ENCODE results near the gene POMT1. TPM values are rescaled to one million over a fixed set of nuclear protein-coding genes. Genes with fewer than 3 reads are reported as not detected.
A peak's percentile ranks its signal among the peaks of the same experiment; 100 is the strongest.

POMT1 gene
- total RNA-seq, 1 donor from 2014 or later: 17.3 TPM

DNA sequence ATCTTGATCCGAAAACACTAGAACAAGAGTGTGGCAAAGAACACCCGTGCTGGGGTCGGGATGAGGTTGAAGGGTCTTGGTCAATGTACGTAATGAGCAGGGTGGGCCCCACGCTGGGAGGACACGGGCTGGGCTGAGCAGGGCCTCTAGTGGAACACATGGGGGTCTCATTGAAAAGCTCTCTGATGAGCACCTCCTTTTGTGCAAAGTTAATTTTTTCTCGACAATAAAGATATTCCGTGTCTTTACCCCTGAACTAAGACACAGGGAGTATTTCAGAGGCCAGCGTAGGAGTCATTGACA, 20.3 kb downstream of the POMT1 start:
- DNase-seq (ENCODE audit: low spot score): no peak

DNA sequence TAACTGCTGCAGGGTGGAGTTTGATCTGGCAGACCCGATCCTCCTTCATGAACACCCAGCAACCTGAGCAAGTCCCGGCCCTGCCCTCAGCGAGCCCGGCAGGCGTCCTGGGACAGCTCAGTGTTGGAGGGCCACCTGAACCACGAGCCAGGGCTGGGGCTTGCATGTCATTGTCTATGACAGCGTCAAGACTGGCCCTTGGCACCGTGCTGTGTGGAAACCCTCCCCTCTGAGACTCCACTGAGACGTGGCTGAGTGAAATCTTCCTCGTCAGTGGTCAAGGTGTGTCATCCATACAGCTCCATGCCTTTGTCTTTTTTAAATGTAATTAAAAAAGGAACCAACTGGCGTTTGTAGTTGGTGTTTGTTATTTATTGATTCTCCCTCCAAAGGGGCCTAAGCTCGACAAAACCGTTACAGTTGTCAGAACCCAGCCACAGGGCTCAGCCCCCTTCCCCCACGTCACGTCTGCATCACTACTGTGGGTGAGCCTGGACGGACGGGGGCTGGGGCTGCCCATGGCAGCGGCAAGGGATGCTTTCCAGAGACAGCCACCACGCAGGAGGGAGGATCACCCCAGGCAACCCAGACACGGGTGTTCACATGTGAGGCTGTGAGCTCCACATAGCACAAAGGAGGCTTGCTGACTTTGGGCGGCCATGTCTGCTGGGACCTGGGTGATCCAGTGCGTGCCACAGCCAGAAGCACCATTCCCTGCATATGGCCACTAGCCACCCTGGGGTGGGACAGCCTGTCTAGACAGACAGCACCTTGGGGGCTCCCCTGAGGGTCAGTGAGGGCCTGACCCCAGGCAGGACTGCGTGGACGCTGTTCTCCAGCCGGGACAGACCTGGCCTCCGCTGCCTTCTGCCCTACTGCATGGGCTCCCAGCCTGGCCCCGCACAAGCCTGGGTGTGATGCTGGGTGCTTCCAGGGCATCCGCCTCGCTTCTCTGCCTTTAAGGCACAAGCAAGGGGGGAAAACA, 21.0 kb downstream of the POMT1 start:
- no peak for DNase-seq (ENCODE audit: low spot score)

DNA sequence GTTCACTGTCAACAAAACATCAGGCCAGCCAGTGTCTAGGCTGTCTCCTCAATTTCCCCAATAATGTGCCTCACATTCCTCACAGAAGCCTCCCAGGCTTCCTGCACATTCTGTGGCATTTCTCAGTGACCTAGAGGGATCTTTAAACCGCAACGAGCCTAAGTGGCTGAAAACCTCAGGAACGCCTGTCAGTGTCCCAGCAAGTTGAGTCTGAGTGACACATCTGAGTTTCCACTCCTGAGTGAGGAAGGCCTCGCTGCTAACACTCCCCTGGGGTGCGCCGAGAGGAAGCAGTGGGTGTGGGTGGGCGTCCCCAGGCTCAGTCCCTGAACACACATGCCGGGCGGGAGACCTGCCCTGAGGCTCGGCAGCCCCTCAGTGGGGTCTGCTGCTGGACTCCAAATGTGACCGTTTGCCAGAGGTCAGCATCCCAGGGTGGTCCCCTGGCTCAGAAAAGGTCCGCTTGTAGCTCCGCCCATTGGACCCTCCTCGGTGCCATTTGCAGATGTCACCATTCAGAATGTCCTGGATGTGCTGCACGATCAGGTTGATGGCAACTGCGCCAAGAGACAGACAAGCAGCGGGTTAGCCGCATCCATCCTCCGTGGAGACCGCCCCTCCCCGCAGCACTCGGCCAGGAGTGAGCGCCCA, 22.1 kb downstream of the POMT1 start:
- no peak for DNase-seq (ENCODE audit: low spot score)

DNA sequence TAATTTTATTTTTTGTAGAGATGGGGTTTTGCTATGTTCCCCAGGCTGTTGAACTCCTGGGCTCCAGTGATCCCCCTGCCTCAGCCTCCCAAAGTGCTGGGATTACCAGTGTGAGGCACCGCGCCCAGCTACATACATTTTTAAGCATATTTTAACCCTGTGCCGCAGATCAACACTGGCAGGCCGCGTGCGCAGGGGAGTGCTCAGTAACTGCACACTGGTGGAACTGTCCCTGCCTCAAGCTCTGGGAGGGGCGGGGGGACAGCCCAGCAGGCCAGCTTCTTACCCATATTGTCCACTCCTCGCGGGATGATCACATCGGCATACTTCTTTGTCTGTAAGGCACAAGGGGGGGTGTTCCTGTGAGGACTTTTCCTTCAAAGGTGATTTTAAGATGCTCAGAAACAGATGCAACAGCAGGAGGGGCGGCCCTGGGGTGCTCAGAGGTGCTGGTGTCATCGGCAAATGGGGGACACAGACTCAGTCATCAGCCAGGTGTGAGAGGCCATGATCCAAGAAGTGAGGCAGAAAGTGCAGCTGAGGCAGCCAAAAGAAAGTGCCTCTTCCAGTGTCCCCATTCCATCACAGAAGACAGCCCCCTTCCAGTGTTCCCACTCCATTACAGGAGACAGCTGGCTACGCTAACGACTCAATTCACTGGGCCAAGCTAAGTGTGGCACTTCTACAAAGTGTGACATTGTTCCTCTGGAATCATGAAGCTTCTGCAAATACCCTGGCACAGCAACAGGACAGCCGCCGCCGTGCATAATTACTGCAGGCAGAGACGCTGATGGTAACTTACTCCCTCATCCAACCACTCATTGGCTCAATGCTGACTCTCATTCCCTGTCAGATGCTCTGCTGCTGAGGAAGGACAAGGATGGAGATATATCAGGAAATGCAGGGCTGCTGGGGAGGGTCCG, 23.2 kb downstream of the POMT1 start:
- DNase-seq (ENCODE audit: low spot score): no peak

DNA sequence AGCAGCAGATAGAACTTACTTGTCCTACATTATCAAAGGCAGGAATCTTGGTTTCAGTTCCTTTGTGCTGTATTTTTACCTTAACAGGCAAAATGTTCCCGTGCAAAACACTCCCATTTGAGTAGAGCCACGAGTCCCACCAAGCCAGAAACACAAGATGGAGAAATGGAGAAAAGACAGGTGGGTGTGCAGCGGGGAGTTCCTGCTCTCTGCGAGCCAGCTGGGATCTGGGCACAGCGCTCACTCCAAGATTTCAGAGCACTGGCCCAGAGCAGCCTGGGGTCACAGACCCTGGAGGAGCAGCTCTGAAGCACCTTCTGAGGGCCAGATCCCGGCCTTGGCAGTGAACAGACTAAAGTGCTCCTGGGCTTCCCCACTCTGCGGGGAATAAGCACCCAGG, 25.5 kb downstream of the POMT1 start:
- DNase-seq (ENCODE audit: low spot score): no peak

DNA sequence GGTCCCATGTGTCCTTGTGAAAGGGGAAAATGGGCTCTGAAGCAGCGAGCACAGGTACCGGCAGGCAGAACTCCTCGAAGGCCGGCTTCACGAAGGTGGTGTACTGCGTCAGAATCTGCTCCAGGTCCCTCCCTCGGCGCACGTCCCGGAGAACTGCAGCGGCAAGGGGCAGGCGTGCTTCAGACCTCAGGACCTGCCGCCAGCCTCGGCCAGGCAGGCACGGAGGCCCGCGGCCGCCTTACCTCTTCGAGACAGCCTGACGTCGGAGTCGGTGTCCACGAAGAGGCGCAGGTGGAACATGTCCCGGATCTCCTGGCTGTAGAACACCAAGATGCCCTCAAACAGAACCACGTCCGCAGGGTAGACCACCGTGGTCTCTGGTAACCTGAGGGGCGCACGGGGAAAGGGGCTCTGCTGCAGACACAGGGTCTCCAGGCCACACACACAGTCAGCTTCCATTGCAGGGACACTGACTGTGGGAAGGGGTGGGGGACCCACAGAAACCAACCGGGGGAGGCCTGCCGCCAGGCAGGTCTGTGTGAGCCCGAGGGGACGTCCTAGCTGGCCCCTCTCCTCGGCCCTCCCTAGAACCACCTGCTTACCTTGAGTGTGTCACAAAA, 26.3 kb downstream of the POMT1 start:
- no peak for DNase-seq (ENCODE audit: low spot score)

DNA sequence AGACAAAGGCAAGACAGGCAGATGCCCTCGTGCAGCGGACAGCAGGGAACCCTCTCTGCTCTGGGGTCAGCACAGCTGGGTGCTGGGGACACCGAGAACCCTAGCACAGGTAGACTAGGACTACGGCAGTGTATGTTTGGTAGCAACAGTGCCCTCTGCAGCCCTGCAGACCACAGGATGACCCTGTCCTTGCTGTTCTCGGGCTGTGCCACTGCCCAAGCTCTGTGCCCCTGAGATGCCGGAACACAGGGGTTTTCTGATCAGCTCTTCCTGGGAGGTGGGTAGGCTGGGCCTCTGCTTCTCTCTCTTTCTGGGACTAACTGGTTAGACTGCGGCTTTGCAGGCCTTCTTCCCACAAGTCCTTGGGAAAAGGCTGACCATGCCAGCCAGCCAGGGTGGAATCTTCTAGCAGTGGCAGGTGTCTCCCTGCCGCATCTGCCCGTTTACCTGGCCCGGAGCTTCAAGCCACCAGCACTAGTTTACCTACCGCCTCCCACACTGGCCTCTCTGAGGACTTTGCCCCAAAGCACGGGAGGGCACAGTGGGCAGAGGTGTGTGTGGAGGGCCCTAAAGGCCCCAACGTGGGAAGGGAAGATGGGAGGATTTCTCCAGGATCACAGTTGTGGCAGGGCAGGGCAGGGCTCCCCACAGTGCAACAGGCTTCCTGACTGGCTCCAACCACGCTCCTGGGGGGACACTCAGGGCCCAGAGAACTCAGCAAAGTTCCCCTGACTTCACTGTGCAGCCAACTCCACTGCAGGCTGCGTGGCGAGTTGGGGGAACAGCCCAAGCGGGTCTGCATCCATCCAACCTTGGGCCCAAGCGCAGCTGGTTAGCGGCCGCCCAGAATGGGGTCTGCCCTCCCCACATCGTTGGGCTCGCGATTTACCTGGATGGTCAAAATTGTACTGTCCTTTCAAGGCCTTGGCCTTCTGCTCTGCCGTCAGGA, 27.2 kb downstream of the POMT1 start:
- DNase-seq (ENCODE audit: low spot score): no peak

DNA sequence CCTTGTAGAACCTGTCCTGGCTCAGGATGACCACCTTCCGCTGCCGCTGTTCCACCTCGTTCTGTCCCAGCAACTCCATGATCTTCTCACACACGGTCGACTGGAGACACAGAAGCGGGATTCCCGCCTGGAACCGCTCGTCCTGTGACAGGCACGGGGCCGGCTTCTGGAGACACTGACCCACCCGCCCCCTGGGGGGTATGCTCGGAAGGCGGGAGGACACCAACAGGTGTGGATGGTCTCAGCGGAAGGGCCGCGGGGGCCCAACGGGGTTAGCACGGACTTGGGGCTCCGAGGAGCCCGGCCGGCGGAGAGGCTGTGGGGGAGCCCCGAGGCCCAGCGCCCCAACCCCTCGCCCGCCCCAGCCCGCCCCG, 27.8 kb downstream of the POMT1 start:
- no peak for DNase-seq (ENCODE audit: low spot score)

DNA sequence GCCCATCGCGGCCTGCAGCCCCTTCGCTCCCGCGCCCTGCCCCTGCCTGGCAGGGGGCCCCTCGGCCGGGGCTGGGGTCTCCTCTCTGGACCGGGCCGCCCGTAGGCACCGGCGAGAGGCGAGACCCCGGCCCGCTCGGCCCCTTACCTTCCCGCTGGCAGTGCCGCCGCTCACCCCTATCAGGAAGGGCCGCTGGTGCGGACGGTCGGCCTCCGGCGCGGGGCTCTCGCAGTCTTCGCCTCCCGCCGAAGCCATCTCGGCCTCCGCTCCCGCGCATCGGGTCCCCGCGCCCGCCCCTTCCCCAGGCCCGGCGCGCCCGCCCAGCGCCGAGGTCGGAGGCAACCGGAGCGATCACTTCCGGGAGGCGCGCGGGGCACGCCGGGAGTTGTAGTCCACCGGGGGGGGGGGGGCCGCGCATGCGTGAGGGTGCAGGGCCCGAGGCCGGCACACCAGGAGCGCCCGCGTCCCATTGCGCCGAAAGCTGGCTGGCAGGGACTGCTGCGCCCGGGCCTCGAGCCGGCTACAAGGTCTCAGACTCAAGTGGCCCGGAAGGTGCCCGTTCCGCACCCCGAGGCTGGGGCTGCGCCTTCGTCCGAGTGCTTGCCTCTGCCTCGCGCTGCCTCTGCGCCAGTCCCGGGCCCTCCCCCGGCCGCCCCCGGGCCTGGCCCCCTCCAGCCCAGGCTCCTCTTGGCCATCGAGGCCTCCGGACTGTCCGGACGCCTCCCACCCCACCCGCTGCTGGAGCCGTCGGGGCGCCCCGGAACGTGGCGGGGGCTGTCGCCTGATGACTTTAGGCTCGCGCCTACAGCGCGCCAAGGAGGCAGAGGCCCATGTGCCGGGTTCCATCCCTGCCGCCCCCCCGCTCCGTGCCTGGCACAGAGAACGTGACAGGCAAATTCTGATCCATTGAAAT, 28.5 kb downstream of the POMT1 start, which contains the start of gene UCK1:
UCK1 (minus strand) TSS at position 344 of the 913 bp plus-strand sequence; CDS start at position 255, 89 bp downstream.
- DNase-seq (ENCODE audit: low spot score): peak; percentile 93

DNA sequence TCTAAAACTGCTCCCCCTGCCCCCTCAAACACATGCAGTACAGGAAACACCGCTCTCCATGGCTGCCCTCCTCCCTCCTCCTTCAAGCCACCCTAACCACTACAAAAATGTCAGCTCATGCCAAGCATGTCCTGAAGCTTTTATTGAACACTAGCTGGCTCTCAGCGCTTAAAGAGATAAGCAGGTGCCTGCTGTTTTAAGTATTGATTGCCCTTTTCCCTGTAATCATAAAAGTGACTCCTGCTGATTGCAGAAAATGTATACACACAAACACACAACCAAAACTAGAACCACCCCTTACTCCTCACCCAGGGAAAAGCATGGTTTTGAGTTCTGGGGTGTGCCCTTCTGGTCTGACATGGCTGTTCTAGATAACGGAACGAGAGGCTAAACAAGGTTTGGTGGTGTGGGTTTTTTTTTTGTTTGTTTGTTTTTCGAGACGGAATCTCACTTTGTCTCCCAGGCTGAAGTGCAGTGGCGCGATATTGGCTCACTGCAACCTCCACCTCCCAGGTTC, 32.1 kb downstream of the POMT1 start:
- DNase-seq (ENCODE audit: low spot score): no peak

DNA sequence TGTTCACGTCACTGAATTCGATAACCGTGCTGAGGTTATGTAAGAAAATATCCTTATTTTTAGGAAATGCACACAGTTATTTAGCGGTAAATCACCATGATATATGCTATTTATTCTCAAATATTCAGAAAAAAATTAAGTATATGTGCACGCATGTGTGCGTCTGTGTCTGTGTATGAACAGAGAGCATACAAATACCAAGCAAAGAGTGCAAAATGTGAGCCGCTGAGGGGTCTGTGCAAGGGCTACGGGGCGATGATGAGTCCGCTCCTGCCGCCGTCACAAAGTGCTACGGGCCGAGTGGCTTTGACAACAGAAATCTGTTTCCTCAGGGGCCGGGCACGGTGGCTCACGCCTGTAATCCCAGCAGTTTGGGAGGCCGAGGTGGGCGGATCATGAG, 35.2 kb downstream of the POMT1 start:
- no peak for DNase-seq (ENCODE audit: low spot score)

DNA sequence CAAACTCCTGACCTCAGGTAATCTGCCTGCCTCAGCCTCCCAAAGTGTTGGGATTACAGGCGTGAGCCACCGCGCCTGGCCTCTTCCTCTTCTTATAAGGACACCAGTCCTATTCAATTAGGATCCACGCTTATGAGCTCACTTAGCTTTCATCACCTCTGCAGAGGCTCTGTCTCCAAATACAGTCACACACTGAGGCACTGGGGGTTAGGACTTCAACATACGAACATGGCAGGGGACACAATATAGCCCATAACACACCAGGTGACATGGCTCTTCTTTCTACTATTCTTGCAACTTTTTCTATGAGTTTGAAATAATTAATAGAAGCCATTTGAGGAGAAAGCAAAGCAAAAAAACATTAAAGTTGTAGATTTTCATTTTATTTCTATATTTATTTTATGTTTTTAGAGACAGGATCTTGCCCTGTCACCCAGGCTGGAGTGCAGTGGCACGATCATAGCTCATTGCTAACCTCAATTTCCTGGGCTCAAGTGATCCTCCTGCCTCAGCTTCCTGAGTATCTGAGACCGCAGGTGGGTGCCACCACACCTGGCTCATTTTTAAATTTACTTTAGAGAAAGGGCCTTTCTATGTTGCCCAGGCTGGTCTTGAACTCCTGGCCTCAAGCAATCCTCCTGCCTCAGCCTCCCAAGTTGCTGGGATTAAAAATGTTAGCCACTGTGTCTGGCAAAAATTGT, 36.7 kb downstream of the POMT1 start:
- no peak for DNase-seq (ENCODE audit: low spot score)

DNA sequence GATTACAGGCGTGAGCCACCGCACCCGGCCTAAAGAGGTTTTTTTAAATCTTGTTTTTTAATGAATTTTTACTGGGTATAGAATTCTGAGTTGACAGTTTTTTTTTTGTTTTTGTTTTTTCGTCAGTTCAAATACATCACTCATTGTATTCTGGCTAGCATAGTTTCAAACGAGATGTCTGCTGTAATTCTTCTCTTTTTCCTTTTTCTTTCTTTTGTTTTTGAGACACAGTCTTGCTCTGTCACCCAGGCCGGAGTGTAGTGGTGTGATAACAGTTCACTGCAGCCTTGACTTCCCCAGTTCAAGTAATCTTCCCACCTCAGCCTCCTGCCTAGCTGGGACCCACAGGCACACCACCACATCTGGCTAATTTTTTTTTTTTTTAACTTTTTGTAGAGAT, 40.4 kb downstream of the POMT1 start:
- DNase-seq (ENCODE audit: low spot score): no peak

DNA sequence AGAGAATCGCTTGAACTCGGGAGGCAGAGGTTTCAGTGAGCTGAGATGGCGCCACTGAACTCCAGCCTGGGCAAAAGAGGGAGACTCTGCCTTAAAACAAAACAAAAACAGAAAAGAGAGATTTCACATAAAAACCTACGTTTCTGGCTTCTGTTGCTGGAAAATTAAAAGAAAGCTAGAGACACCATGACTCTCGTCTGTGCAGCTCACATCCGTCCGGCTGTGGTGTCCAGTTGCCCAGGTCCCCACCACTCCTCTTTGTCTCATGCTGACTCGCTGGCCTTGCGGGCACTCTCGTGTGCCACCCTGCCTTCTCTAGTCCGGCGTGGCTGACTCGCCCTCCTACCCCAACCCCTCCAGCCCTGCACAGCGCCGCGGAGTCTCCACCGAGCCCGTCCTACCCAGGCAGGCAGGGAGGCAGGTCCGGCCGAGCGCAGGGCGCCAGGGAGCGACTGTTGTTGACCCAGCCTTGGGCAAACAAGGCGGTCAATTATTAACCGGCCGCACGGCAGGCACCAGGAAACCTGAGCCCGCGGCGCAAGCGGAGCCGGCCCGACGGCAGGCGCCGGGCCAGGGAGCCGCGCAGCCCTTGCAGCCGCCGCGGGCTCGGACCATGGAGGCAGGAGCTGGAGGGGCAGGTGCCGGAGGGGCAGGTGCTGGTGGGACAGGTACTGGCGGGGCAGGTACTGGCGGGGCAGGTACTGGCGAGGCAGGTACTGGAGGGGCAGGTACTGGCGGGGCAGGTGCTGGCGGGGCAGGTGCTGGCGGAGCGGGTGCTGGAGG, 42.5 kb downstream of the POMT1 start, which contains the start of gene PRRT1B:
PRRT1B (plus strand) TSS at position 521 of the 783 bp plus-strand sequence; CDS start at position 614, 93 bp downstream.
- DNase-seq (ENCODE audit: low spot score): no peak

DNA sequence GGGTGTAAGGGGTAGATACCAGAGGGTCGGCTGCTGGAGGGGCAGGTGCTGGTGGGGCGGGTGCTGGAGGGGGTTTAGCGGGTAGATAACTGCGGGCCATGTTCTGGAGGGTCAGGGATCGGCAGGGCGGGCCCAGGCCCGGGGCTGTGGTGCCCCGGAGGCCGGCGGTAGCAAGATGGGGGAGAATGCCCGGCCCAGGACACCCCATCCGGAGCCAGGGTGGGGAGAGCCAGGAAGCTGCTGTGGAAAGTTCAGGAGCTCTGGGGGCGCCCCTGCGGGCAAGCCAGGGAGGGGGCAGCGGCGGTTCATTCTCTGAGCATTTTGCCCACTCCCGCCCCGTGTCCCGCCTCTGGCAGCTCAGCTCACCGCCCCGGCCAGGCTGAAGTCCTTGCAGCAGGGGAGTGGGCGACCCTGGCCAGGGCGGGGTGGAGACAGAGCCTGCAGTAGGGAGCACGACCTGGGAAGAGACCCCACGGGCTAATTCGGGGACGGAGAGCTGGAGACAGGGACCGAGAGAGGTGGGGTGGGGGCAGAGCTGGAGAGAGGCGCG, 43.1 kb downstream of the POMT1 start:
- DNase-seq (ENCODE audit: low spot score): no peak

DNA sequence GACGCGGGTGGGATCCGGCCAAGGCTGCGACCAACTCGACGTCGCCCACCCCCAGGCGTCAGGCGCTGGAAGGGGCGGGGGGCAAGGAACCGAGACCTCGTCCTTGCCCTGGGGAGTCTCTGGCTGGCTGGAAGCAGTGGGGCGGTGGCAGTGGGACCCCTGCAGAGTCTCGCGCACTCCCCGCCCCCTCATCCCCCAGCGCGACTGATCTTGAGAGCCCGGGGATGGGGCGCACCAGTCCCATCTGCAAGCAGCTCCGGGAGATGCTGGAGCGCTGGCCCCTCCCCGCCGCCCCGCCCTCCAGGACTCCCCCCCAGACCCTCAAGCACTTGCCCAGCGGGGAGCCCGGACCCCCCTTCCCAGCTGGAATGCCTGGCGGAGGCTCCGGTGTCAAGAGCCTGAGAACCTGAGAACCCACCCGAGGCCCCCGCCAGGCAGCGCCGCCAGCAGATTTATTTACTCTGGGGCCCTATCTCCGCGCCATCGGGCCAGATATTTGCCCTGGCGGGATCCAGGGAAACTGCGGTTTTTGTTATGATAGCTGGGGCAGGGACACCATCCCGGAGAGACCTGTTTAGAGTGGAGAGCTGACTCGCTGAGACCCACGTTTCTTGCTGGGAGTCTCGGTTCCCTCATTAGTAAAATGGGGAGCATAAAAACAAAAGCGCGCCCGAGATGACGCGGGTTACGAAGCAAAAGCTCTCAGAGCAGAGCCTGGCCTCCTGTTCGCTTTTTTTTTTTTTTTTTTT, 43.8 kb downstream of the POMT1 start:
- DNase-seq (ENCODE audit: low spot score): no peak

Data from mesenteric fat pad (tissue), 1 donor.